Ishikawa (cell line): Measurements from ENCODE around the gene CPED1.

ENCODE experiments used
- CEBPB ChIP-seq: IDR thresholded peaks from 2 replicates; pipeline ENCODE4 v1.6.1; 2012
- CREB1 ChIP-seq: IDR thresholded peaks from 2 replicates; pipeline ENCODE4 v1.6.1; 2012; ENCODE audit warnings: low read depth
- EGR1 ChIP-seq: IDR thresholded peaks from 2 replicates; pipeline ENCODE4 v1.6.1; 2012
- EP300 ChIP-seq: IDR thresholded peaks from 2 replicates; pipeline ENCODE4 v1.6.1; 2012; ENCODE audit warnings: borderline replicate concordance
- FOXM1 ChIP-seq: IDR thresholded peaks from 2 replicates; pipeline ENCODE4 v1.6.1; 2012; ENCODE audit warnings: low read depth, borderline replicate concordance
- NFIC ChIP-seq: IDR thresholded peaks from 2 replicates; pipeline ENCODE4 v1.6.1; 2012
- RAD21 ChIP-seq: IDR thresholded peaks from 2 replicates; pipeline ENCODE4 v1.6.1; 2012; ENCODE audit warnings: low read depth
- TAF1 ChIP-seq: IDR thresholded peaks from 2 replicates; pipeline ENCODE4 v1.6.1; 2012; ENCODE audit warnings: low read depth, mild to moderate bottlenecking
- TCF12 ChIP-seq: IDR thresholded peaks from 2 replicates; pipeline ENCODE4 v1.6.1; 2012; ENCODE audit warnings: low read depth
- YY1 ChIP-seq: IDR thresholded peaks from 2 replicates; pipeline ENCODE4 v1.6.1; 2012; ENCODE audit warnings: low read depth
- ZBTB7A ChIP-seq: IDR thresholded peaks from 2 replicates; pipeline ENCODE4 v1.6.1; 2012; ENCODE audit warnings: low read depth
- TF ChIP-seq, protein P1 (sequence below): IDR thresholded peaks from 2 replicates; pipeline ENCODE4 v1.6.1; 2012
- TF ChIP-seq, protein P2 (sequence below): IDR thresholded peaks from 2 replicates; pipeline ENCODE4 v1.6.1; 2012; ENCODE audit warnings: low read depth, mild to moderate bottlenecking
- TF ChIP-seq, protein P3 (sequence below): IDR thresholded peaks from 2 replicates; pipeline ENCODE4 v1.6.1; 2012

DNA sequence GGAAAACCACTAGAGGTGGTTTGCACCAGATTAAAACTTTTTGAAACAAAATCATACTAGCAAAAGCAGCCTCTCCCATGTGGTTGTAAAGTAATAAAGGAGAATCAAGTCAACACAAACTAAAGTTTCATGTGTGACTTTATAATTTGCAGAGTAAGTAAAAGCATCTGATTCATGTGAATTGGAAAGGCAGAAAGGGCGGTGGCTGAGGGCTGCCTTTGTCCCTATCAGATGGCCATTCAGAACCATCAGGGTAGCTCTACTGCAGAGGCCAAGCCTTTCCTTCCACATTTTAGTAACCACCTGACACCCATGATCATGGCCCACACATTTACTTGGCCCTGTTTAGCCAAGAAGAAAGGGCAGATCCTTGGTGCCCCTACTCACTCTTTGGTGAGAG lies 356.0 kb downstream of the CPED1 start:
- no peak for TF ChIP-seq EGR1
- TF ChIP-seq RAD21, result no peak
- no peak for TF ChIP-seq EP300
- TF ChIP-seq, protein P1, sequence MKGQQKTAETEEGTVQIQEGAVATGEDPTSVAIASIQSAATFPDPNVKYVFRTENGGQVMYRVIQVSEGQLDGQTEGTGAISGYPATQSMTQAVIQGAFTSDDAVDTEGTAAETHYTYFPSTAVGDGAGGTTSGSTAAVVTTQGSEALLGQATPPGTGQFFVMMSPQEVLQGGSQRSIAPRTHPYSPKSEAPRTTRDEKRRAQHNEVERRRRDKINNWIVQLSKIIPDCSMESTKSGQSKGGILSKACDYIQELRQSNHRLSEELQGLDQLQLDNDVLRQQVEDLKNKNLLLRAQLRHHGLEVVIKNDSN, result no peak
- TF ChIP-seq TCF12, result no peak
- no peak for TF ChIP-seq CEBPB
- no peak for TF ChIP-seq YY1
- TF ChIP-seq, protein P2, sequence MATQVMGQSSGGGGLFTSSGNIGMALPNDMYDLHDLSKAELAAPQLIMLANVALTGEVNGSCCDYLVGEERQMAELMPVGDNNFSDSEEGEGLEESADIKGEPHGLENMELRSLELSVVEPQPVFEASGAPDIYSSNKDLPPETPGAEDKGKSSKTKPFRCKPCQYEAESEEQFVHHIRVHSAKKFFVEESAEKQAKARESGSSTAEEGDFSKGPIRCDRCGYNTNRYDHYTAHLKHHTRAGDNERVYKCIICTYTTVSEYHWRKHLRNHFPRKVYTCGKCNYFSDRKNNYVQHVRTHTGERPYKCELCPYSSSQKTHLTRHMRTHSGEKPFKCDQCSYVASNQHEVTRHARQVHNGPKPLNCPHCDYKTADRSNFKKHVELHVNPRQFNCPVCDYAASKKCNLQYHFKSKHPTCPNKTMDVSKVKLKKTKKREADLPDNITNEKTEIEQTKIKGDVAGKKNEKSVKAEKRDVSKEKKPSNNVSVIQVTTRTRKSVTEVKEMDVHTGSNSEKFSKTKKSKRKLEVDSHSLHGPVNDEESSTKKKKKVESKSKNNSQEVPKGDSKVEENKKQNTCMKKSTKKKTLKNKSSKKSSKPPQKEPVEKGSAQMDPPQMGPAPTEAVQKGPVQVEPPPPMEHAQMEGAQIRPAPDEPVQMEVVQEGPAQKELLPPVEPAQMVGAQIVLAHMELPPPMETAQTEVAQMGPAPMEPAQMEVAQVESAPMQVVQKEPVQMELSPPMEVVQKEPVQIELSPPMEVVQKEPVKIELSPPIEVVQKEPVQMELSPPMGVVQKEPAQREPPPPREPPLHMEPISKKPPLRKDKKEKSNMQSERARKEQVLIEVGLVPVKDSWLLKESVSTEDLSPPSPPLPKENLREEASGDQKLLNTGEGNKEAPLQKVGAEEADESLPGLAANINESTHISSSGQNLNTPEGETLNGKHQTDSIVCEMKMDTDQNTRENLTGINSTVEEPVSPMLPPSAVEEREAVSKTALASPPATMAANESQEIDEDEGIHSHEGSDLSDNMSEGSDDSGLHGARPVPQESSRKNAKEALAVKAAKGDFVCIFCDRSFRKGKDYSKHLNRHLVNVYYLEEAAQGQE, result no peak
- TF ChIP-seq FOXM1, result no peak
- TF ChIP-seq CREB1, result no peak
- TF ChIP-seq, protein P3, sequence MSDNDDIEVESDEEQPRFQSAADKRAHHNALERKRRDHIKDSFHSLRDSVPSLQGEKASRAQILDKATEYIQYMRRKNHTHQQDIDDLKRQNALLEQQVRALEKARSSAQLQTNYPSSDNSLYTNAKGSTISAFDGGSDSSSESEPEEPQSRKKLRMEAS, result no peak
- no peak for TF ChIP-seq ZBTB7A
- no peak for TF ChIP-seq TAF1
- TF ChIP-seq NFIC, result no peak
